OCI-LY7 (cell line): ENCODE measurements around the gene ALAD. TPM values are rescaled to one million over a fixed set of nuclear protein-coding genes. Genes with fewer than 3 reads are reported as not detected.

Source experiments
- BruUV-seq: library from RNA; stranded (reverse); fragments of 400-500 nt; replicated peaks from 2 replicates; lab custom pipeline; 2021; lab: Mats Ljungman, UMichigan
- CTCF ChIA-PET: fragments of 300-600 bp; sonication (Branson Sonifier 250); formaldehyde crosslinking; loops from one replicate; lab custom pipeline; 2022; ENCODE audit warnings: antibody characterized with exemption; ENCODE audit not compliant: unreplicated experiment; lab: Charles Lee
- POLR2A ChIA-PET: fragments of 300-600 bp; sonication (Branson Sonifier 250); formaldehyde crosslinking; loops from one replicate; lab custom pipeline; 2022; ENCODE audit warnings: antibody characterized with exemption; lab: Charles Lee
- DNase-seq: peaks from one replicate; pipeline ENCODE4 v3.0.0-alpha.2; 2015; ENCODE audit warnings: low spot score
- H2AFZ ChIP-seq: fragments of 200-600 bp; sonication (generic), shearing (Covaris generic); 2 replicates; pipeline ENCODE4 v1.6.1; 2014; ENCODE audit warnings: mild to moderate bottlenecking, antibody characterized with exemption, low read length, moderate library complexity
- H3K27ac ChIP-seq: fragments of 200-600 bp; sonication (generic); 2 replicates; pipeline ENCODE4 v1.5.1; 2014; ENCODE audit warnings: mixed run types, low read depth, mild to moderate bottlenecking, moderate library complexity, low read length, inconsistent platforms; ENCODE audit not compliant: poor library complexity, severe bottlenecking
- H3K36me3 ChIP-seq: fragments of 200-600 bp; sonication (generic); 2 replicates; pipeline ENCODE4 v1.6.1; 2014; ENCODE audit warnings: mild to moderate bottlenecking, antibody characterized with exemption, low read length, moderate library complexity, mixed read lengths; ENCODE audit not compliant: insufficient read depth
- H3K4me1 ChIP-seq: fragments of 200-600 bp; sonication (generic); 2 replicates; pipeline ENCODE4 v1.5.1; 2014; ENCODE audit warnings: mild to moderate bottlenecking, low read length; ENCODE audit not compliant: insufficient read depth, poor library complexity, severe bottlenecking
- H3K4me2 ChIP-seq: fragments of 200-600 bp; sonication (generic); 2 replicates; pipeline ENCODE4 v1.6.1; 2014; ENCODE audit warnings: mild to moderate bottlenecking, low read length
- H3K4me3 ChIP-seq: fragments of 200-600 bp; sonication (generic); 2 replicates; pipeline ENCODE4 v1.5.1; 2014; ENCODE audit warnings: mild to moderate bottlenecking, low read depth, low read length; ENCODE audit not compliant: poor library complexity, severe bottlenecking
- H3K79me2 ChIP-seq: fragments of 200-600 bp; sonication (generic); 2 replicates; pipeline ENCODE4 v1.6.1; 2016; ENCODE audit warnings: low read depth, mild to moderate bottlenecking, low read length, moderate library complexity, mixed read lengths; ENCODE audit not compliant: insufficient read depth
- H3K9me2 ChIP-seq: fragments of 200-600 bp; sonication (generic); 2 replicates; pipeline ENCODE4 v1.6.1; 2016; ENCODE audit warnings: mild to moderate bottlenecking, low read length, mixed read lengths; ENCODE audit not compliant: insufficient read depth
- H3K9me3 ChIP-seq: fragments of 200-600 bp; sonication (generic); 2 replicates; pipeline ENCODE4 v1.6.1; 2014; ENCODE audit warnings: mild to moderate bottlenecking, mixed run types, low read length, mixed read lengths
- H4K20me1 ChIP-seq: fragments of 200-600 bp; sonication (generic); 2 replicates; pipeline ENCODE4 v1.6.1; 2014; ENCODE audit warnings: mild to moderate bottlenecking, antibody characterized with exemption, low read length, moderate library complexity, mixed read lengths; ENCODE audit not compliant: insufficient read depth
- EZH2phosphoT487 ChIP-seq: fragments of 200-600 bp; sonication (generic); IDR thresholded peaks from 2 replicates; pipeline ENCODE4 v1.6.1; 2018; ENCODE audit warnings: low read depth, borderline replicate concordance, mild to moderate bottlenecking, mixed run types, antibody characterized with exemption, low read length, moderate library complexity, mixed read lengths
- intact Hi-C: fragments of 100-400 bp; cut with micrococcal nuclease; formaldehyde crosslinking; loops from one replicate; pipeline ENCODE4 v1.10.0; 2022; ENCODE audit not compliant: unreplicated experiment
- total RNA-seq, 2 experiments: library from RNA; depleted of rRNA in 1 of 2; stranded (reverse); fragments of >200 nt in 1 of 2; shearing (Covaris generic) in 1 of 2; gene quantifications; 2 replicates each; pipeline ENCODE4 v1.2.3, GENCODE V29; 2014 to 2022
- TF ChIP-seq, protein P1 (sequence below): fragments of 200-600 bp; sonication (generic); conservative IDR thresholded peaks from 2 replicates; pipeline ENCODE4 v1.5.1; 2014; ENCODE audit warnings: mild to moderate bottlenecking, antibody characterized with exemption, low read length, moderate library complexity, mixed read lengths

ALAD gene
- total RNA-seq, 2 experiments from 2014 or later = 19.8 to 26.3 TPM

DNA sequence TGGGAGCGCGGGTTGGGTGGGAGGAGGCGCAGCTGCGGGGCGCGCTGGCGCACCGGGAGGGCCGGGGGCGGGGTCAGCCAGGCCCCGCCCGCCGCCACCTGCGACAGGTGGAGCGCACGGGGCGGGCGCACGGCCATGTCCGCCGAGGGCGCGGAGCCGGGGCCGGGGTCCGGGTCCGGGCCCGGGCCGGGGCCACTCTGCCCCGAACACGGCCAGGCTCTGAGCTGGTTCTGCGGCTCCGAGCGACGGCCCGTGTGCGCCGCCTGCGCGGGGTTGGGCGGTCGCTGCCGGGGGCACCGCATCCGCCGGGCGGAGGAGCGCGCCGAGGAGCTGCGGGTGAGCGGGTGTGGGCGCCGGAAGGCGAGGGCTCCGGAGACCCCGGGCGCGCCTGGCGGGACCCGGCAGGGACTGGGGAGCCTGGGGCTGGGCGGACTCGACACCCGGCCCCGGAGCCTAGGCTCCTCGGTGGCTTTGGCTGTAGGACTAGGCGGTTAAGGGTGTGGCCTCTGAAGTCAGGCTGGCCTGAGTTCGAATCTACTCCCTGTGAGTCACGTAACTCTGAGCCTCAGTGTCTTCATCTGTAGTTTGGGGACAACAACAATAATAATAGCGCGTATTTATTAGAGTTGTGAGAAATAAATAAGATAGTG is 51.5 kb downstream of the ALAD start, which contains the start of gene BSPRY:
BSPRY (plus strand) TSS at position 97 of the 650 bp plus-strand sequence; CDS start at position 136, 39 bp downstream.
- CTCF ChIA-PET = interaction anchor here (0.6 to 1.0 kb wide), 2 partner anchors 15 to 16 kb away, joined by 3 to 4 read pairs; no protein-coding TSS in a partner anchor
- H3K4me3 ChIP-seq = peak within 1 kb of the TSS; percentile 58

DNA sequence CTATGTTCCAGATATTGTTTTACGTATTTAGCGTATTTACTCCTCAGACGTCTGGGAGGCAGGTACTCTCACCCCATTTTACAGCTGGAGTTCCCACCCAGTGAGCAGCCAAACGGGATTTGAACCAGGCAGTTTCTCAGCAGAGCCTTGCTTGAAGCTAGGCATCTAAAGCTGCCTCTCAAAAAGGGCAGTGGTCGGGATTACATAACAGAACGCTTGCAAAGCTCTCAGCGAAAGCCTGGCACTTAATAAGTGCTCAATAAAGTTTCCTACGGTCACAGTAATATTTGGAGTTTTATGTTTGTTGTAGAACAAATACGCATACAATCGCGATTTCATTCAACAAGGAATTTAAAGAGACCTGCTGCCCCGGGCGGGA is 52.0 kb downstream of the ALAD start:
- Histone ChIP-seq H3K4me3 (peak overlapping the region; percentile 58), H3K9me2 (no peaks in the 10 kb centered on the region), H3K4me2 (peak overlapping the region; percentile 63), H2AFZ (no peak overlapping the region), H3K27ac (no peak overlapping the region), H4K20me1 (no peaks in the 10 kb centered on the region), H3K36me3 (no peaks in the 10 kb centered on the region), H3K9me3 (no peaks in the 10 kb centered on the region), H3K79me2 (no peaks in the 10 kb centered on the region), H3K4me1 (peaks cover 19% of the 10 kb centered on the region)
- no TSS peak for BruUV-seq
- intact Hi-C loops = no loop called here
- CTCF ChIA-PET = interaction anchor here (1.0 kb wide), 1 partner anchor 15 kb away, joined by 3 read pairs; no protein-coding TSS in a partner anchor
- TF ChIP-seq, protein P1, sequence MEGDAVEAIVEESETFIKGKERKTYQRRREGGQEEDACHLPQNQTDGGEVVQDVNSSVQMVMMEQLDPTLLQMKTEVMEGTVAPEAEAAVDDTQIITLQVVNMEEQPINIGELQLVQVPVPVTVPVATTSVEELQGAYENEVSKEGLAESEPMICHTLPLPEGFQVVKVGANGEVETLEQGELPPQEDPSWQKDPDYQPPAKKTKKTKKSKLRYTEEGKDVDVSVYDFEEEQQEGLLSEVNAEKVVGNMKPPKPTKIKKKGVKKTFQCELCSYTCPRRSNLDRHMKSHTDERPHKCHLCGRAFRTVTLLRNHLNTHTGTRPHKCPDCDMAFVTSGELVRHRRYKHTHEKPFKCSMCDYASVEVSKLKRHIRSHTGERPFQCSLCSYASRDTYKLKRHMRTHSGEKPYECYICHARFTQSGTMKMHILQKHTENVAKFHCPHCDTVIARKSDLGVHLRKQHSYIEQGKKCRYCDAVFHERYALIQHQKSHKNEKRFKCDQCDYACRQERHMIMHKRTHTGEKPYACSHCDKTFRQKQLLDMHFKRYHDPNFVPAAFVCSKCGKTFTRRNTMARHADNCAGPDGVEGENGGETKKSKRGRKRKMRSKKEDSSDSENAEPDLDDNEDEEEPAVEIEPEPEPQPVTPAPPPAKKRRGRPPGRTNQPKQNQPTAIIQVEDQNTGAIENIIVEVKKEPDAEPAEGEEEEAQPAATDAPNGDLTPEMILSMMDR = no peak
- no peak for TF ChIP-seq EZH2phosphoT487
- POLR2A ChIA-PET = interaction anchor here (0.6 to 4.6 kb wide), 4 partner anchors 9 to 999 kb away, joined by 3 to 31 read pairs (median 4); partner anchors contain the start of genes C9orf43, FKBP15, POLE3 and SLC31A1
- DNase-seq = no peak

More for the DNA sequence above, 51.5 kb downstream of the ALAD start, which contains the start of gene BSPRY:
- no peaks in the 10 kb centered on the region for H3K9me3 ChIP-seq
- H3K4me1 ChIP-seq = peaks cover 19% of the 10 kb centered on the region
- intact Hi-C loops = no loop called here
- TF ChIP-seq, protein P1 = no peak
- TF ChIP-seq EZH2phosphoT487 = 0 out of 2 replicates have a peak, but pooled peaks have one; percentile 58
- H2AFZ ChIP-seq = peak within 1 kb of the TSS; percentile 44; the same call in 1 of the 2 replicates
- H3K27ac ChIP-seq = no peak within 1 kb of the TSS
- no TSS peak for BruUV-seq
- H4K20me1 ChIP-seq = no peaks in the 10 kb centered on the region
- H3K36me3 ChIP-seq = no peaks in the 10 kb centered on the region
- peak within 1 kb of the TSS; percentile 63 for H3K4me2 ChIP-seq
- H3K9me2 ChIP-seq = no peaks in the 10 kb centered on the region
- POLR2A ChIA-PET = interaction anchor here (0.7 to 4.6 kb wide), 3 partner anchors 9 to 129 kb away, joined by 3 to 31 read pairs (median 3); partner anchors contain the start of genes C9orf43, FKBP15, POLE3 and SLC31A1
- H3K79me2 ChIP-seq = no peaks in the 10 kb centered on the region
- peak; percentile 25 for DNase-seq
